Pancreas (tissue), 10 donors: Measurements from ENCODE around the gene SYT8. TPM values are rescaled to one million over a fixed set of nuclear protein-coding genes. Genes with fewer than 3 reads are reported as not detected.

Experiments used
- ATAC-seq, 4 donors: fragments of 200-7000 bp; cut with Tn5 transposase; one replicate each; pipeline versions ENCODE4 v1.8.0 to v1.9.1; 2020; ENCODE audit warnings: mild to moderate bottlenecking in 4 of 4, moderate library complexity in 4 of 4
- DNase-seq, 6 donors: peaks; one replicate each; pipeline ENCODE4 v3.0.0-alpha.2; 2020
- FAIRE-seq: peaks from 2 replicates; lab custom pipeline; 2012; peaks lifted over from hg19 to GRCh38; lab: Jason Lieb, UNC
- H3K27ac ChIP-seq, 4 donors: fragments of 200-600 bp; sonication (generic); 1 replicate in 3 of 4; 2 replicates in 1 of 4; pipeline versions ENCODE4 v1.5.0 to v1.8.0; 2020
- H3K27me3 ChIP-seq, 4 donors: fragments of 200-600 bp; one replicate each; pipeline ENCODE4 v1.8.0; 2021
- H3K36me3 ChIP-seq, 3 donors: fragments of 200-600 bp; sonication (generic) in 1 of 3; one replicate each; pipeline versions ENCODE4 v1.5.0 to v1.8.0; 2020 to 2021
- H3K4me1 ChIP-seq, 3 donors: fragments of 200-600 bp; one replicate each; pipeline ENCODE4 v1.8.0; 2021
- H3K4me3 ChIP-seq, 4 donors: fragments of 200-600 bp; sonication (generic) in 2 of 4; one replicate each; pipeline versions ENCODE4 v1.5.0 to v1.8.0; 2020 to 2021
- H3K9me3 ChIP-seq, 4 donors: fragments of 200-600 bp; one replicate each; pipeline ENCODE4 v1.8.0; 2021
- CTCF ChIP-seq, 4 donors: fragments of 200-600 bp; sonication (generic) in 3 of 4; IDR thresholded peaks; one replicate each; pipeline versions ENCODE4 v1.5.0 to v1.8.0; 2021; ENCODE audit warnings: antibody characterized with exemption in 4 of 4
- WGBS, 2 donors: extraction: QIAGEN DNeasy Blood & Tissue Kit; methylation state at CpG; one replicate each; pipeline ENCODE4 v1.1.7; 2013; 5-methylcytosine and 5-hydroxymethylcytosine counted together
- intact Hi-C, 3 donors: fragments of 100-400 bp; cut with DNase I; formaldehyde crosslinking; loops; one replicate each; pipeline versions ENCODE4 v1.11.1 to v1.14.2; 2022
- polyA plus RNA-seq, 2 donors: library from polyadenylated mRNA; stranded (reverse); fragments of 200-250 nt; gene quantifications; one replicate each; pipeline ENCODE4 v1.2.3, GENCODE V29; 2013
- total RNA-seq, 6 donors: library from RNA; stranded (reverse); fragmentation: NEBNext Ultra II Directional in 4 of 6; extraction: Animal tissue kit (Norgen Biotek cat#: 25700) in 4 of 6; gene quantifications; one replicate each; pipeline versions ENCODE4 v1.2.1 to v1.2.4, GENCODE V29; 2021 to 2023
- donor health status: healthy with polysubstance abuse.
- donor health status: DM: no; HTN: no; CAD: no; lungs with moderate emphysema.
- donor health status: DM: no; HTN: no; CAD: no.
- donor health status: control.
- donor health status: control.
- donor health status: Bipolar disorder and iron deficiency.
- donor health status: DM: yes; HTN: yes; CAD: no.
- donor health status: DM: no; HTN: no; CAD: no.
- donor health status: DM: no; HTN: no; CAD: no.
- donor health status: DM: yes; HTN: yes; CAD: no.

SYT8 gene
- total and polyA plus RNA-seq, 8 donors: 3.6 to 64.8 (median 16.9) TPM

DNA sequence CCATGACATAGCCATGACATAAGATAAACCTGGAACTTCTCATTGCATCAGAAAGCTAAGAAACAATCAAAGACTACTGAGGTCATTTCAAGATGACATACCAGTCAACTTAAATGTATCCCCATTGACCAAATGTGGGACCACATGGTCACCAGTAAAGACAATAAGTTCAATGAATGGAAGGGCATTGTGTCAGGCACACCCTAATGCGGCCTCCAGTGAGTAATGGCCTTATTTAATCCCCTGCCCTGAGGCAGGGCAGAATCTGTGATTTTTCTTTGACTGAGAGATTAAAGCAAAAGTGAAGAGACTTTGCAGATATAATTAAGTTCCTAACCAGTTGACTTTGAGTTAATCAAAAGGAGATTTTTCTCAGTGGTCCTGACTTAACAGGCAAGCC is 17.3 kb upstream of the SYT8 start:
- no peak for TF ChIP-seq CTCF (IDR thresholded peaks at IDR 0.05)
- Histone ChIP-seq H3K27me3 (no peaks in the 10 kb centered on the region), H3K36me3 (no peaks in the 10 kb centered on the region), H3K4me1 (no peaks in the 10 kb centered on the region), H3K4me3 (no peak overlapping the region), H3K9me3 (no peaks in the 10 kb centered on the region), H3K27ac (no peak overlapping the region)
- 80 to 88% methylated on average over 1 of the region's 1 CpG for WGBS, 2 donors
- ATAC-seq: no peak
- DNase-seq: no peak
- intact Hi-C loops: no loop called here
- FAIRE-seq: no peak

DNA sequence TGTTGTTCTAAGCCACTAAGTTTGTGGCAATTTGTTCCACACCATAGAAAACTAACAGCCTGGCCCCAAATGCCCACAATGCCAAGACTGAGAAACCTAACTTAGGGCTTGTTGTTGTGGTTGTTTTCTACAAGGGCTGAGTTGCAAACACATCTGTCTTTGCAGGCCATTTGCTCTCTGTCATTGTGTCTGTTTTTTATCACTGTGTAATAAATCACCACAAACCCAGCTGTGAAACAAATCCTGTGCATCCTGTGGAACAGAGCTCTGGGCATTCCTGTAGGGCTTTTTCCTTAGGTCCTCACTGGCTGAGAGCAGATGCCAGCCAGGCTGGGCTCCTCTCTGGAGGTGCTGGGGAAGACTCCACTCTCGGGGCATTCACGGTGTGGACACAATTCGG is 15.7 kb upstream of the SYT8 start:
- Histone ChIP-seq H3K4me1 (no peaks in the 10 kb centered on the region), H3K36me3 (no peaks in the 10 kb centered on the region), H3K27me3 (no peaks in the 10 kb centered on the region), H3K27ac (no peak overlapping the region), H3K4me3 (no peak overlapping the region), H3K9me3 (no peaks in the 10 kb centered on the region)
- FAIRE-seq (no peak), ATAC-seq (no peak), DNase-seq (no peak)
- intact Hi-C loops: no loop called here
- TF ChIP-seq CTCF (IDR thresholded peaks at IDR 0.05): no peak
- 57 to 96% methylated on average over 3 of the region's 3 CpGs for WGBS, 2 donors

- FAIRE-seq (no peak), DNase-seq (no peak), ATAC-seq (no peak)
- Histone ChIP-seq H3K27ac (no peak overlapping the region), H3K4me1 (peaks cover 0 to 7% (median 5%) of the 10 kb centered on the region in 3 donors), H3K9me3 (no peaks in the 10 kb centered on the region), H3K27me3 (no peaks in the 10 kb centered on the region), H3K4me3 (no peak overlapping the region), H3K36me3 (no peaks in the 10 kb centered on the region)
- intact Hi-C loops: no loop called here
- no peak for TF ChIP-seq CTCF (IDR thresholded peaks at IDR 0.05)
- WGBS, 2 donors: 85% methylated on average over 14 of the region's 14 CpGs
Measured at GRCh38 chr11:1820463-1821325, 14.1 kb upstream of the SYT8 start.

- no peak for DNase-seq
- no peak for ATAC-seq
- no peak overlapping the region for H3K27ac ChIP-seq
- peaks cover 0 to 7% (median 7%) of the 10 kb centered on the region in 3 donors for H3K4me1 ChIP-seq
- H3K36me3 ChIP-seq: no peaks in the 10 kb centered on the region
- intact Hi-C loops: no loop called here
- H3K9me3 ChIP-seq: no peaks in the 10 kb centered on the region
- FAIRE-seq: no peak
- H3K4me3 ChIP-seq: no peak overlapping the region
- no peaks in the 10 kb centered on the region for H3K27me3 ChIP-seq
- no peak for TF ChIP-seq CTCF (IDR thresholded peaks at IDR 0.05)
Measured at GRCh38 chr11:1821562-1821961, 13.2 kb upstream of the SYT8 start.
